Rectal smooth muscle tissue (tissue), 1 donor: Measurements from ENCODE around the gene IPO13.

Source experiments
- H3K27ac ChIP-seq: one replicate; pipeline ENCODE4 v1.7.0; 2013; ENCODE audit warnings: low read depth, low read length, inconsistent platforms
- H3K27me3 ChIP-seq: one replicate; pipeline ENCODE4 v1.7.0; 2013; ENCODE audit warnings: low read length; ENCODE audit not compliant: control insufficient read depth, insufficient read depth
- H3K36me3 ChIP-seq: one replicate; pipeline ENCODE4 v1.7.0; 2013; ENCODE audit warnings: low read length; ENCODE audit not compliant: control insufficient read depth, insufficient read depth
- H3K4me1 ChIP-seq: one replicate; pipeline ENCODE4 v1.7.0; 2013; ENCODE audit warnings: low read length; ENCODE audit not compliant: control insufficient read depth, insufficient read depth
- H3K4me3 ChIP-seq: one replicate; pipeline ENCODE4 v1.7.0; 2013; ENCODE audit warnings: low read length
- H3K9ac ChIP-seq: one replicate; pipeline ENCODE4 v1.7.0; 2013; ENCODE audit warnings: low read length

IPO13 gene

GRCh38 chr1:43962324-43962723 lies 15.6 kb downstream of the IPO13 start:
- Histone ChIP-seq H3K4me3 (no peak overlapping the region), H3K4me1 (no peaks in the 10 kb centered on the region), H3K36me3 (peaks cover 14% of the 10 kb centered on the region), H3K27me3 (no peaks in the 10 kb centered on the region), H3K9ac (no peak overlapping the region), H3K27ac (no peak overlapping the region)

- Histone ChIP-seq H3K27me3 (no peaks in the 10 kb centered on the region), H3K4me3 (no peak overlapping the region), H3K9ac (no peak overlapping the region), H3K4me1 (no peaks in the 10 kb centered on the region), H3K36me3 (peaks cover 7% of the 10 kb centered on the region), H3K27ac (no peak overlapping the region)
Measured at GRCh38 chr1:43963006-43963405, 16.3 kb downstream of the IPO13 start.

DNA sequence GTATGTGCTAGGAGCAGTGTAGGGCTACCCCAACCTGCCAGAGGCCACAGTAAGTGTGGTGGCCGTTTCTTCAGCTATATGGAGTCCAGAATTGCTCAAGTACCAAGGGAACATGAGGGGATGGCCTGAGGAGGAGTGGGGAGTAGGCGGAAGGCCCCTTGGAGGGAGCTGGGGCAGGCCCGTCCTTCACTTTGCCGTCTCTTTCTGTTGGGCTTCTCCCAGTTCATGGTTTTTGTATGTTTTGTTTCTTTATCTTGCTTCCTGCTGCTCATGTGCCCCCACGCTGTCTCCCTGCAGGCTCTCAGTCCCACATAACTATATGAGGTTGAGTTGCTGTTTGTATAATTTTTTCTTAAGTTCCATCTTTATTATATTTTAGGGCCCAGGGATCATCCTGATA lies 17.1 kb downstream of the IPO13 start:
- peaks cover 5% of the 10 kb centered on the region for H3K36me3 ChIP-seq
- no peak overlapping the region for H3K4me3 ChIP-seq
- no peaks in the 10 kb centered on the region for H3K4me1 ChIP-seq
- H3K27ac ChIP-seq, result no peak overlapping the region
- H3K9ac ChIP-seq, result no peak overlapping the region
- no peaks in the 10 kb centered on the region for H3K27me3 ChIP-seq

DNA sequence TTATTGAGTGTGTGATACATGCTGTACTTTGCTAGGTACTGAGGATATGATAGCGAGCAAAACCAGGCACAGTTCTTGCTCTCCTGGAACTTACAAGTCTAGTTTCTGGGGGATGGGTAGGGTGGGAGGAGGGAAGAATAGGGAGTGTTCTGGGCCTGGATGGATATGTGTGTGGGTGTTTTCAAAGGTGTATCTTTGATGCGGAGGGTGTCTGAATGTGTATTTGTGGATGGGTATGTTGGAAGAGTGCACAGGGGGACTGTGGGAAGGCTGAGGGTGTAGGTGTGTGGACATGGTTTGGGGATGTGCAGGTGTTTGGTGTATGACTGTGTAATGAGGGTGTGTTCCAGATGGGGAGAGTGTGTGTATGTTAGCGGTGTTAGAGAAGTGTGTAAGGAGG lies 18.6 kb downstream of the IPO13 start:
- H3K27me3 ChIP-seq, result no peaks in the 10 kb centered on the region
- H3K36me3 ChIP-seq, result peaks cover 5% of the 10 kb centered on the region
- no peak overlapping the region for H3K4me3 ChIP-seq
- peaks cover 2% of the 10 kb centered on the region for H3K4me1 ChIP-seq
- H3K27ac ChIP-seq, result no peak overlapping the region
- no peak overlapping the region for H3K9ac ChIP-seq

DNA sequence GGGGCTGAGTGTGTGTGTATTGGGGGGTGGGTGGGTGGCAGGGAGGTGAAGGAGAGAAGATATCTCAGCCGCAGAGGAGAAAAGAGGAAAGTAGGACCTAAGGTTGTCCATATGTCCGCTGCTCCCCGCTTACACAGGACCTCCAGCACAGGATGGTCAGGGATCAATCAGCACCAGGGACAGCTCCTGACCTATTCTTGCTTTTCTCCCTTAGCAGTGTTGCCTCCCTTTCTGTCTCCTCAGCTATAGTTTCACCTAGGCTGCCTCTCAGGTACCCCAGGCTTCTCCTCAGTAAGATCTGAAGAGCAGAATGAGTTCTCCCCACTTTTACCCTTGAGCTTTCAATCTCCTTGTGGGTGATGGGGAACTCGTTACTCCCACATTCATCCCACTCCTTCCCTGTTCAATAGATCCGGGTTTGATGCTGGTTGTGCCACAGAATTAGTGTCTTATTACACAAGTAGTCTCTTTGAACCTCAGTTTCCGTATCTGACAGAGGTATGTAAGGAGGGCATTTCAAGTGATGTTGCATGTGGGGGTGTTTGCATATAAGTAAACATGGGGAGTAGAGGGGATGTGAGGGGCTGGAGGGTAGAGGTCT lies 21.7 kb downstream of the IPO13 start:
- no peaks in the 10 kb centered on the region for H3K27me3 ChIP-seq
- H3K4me1 ChIP-seq, result peaks cover 5% of the 10 kb centered on the region
- H3K9ac ChIP-seq, result no peak overlapping the region
- H3K4me3 ChIP-seq, result no peak overlapping the region
- H3K27ac ChIP-seq, result no peak overlapping the region
- peaks cover 7% of the 10 kb centered on the region for H3K36me3 ChIP-seq

DNA sequence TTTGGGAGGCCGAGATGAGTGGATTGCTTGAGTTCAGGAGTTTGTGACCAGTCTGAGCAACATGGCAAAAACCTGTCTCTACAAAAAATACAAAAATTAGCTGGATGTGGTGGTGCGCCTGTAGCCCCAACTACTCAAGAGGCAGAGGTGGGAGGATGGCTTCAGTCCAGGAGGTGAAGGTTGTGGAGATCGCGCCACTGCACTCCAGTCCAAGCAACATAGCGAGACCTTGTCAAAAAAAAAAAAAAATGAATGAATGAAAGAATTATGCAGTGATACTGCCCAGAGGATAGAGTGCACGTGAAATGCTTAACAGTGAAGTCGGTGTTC lies 22.6 kb downstream of the IPO13 start:
- Histone ChIP-seq H3K4me1 (peaks cover 5% of the 10 kb centered on the region), H3K27me3 (no peaks in the 10 kb centered on the region), H3K36me3 (peaks cover 7% of the 10 kb centered on the region), H3K27ac (no peak overlapping the region), H3K4me3 (peak overlapping the region; percentile 11), H3K9ac (no peak overlapping the region)

DNA sequence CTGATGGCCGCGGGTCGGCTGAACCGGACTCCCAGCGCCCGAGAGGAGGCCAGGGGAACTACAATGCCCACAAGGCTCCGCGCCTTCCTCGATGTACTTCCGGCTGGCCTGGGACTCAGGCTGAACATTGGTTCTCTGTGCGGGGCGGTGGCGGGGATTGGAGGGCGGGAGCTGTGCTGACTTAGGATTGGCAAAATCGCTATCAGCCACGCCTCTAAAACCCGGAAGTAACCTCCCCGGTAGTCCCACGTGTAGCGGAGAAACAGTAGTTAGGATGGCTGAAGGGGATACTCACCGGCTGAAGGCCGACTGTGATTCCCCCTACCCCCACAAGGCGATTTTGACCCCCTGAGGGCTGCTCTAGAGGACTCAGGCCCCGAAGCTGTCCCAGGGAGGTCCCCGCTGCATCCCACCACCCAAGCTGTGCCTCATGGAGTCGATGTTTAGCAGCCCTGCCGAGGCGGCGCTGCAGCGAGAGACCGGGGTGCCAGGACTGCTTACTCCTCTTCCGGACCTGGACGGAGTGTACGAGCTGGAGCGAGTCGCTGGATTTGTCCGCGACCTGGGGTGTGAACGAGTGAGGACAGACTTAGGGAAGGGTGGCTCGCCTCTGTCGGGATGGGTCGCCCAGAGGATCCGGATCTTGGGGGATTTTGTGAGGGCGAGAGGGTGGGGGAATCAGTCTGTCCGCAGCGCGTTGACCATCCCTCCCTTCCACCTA lies 23.2 kb downstream of the IPO13 start, which contains the start of gene DPH2:
TSS of gene DPH2 (plus strand) at position 265 of the 721 bp plus-strand sequence. CDS start at position 431, 166 bp downstream.
- Histone ChIP-seq H3K4me3 (peak within 1 kb of the TSS; percentile 93), H3K36me3 (peaks cover 7% of the 10 kb centered on the region), H3K9ac (no peak within 1 kb of the TSS), H3K27me3 (no peaks in the 10 kb centered on the region), H3K27ac (no peak within 1 kb of the TSS), H3K4me1 (peaks cover 5% of the 10 kb centered on the region)

GRCh38 chr1:43970502-43970901 lies 23.8 kb downstream of the IPO13 start:
- Histone ChIP-seq H3K27me3 (no peaks in the 10 kb centered on the region), H3K36me3 (peaks cover 7% of the 10 kb centered on the region), H3K4me1 (peaks cover 5% of the 10 kb centered on the region), H3K9ac (no peak overlapping the region), H3K27ac (no peak overlapping the region), H3K4me3 (peak overlapping the region; percentile 93)

- Histone ChIP-seq H3K27ac (no peak overlapping the region), H3K9ac (no peak overlapping the region), H3K4me3 (peak overlapping the region; percentile 93), H3K4me1 (peaks cover 9% of the 10 kb centered on the region), H3K27me3 (no peaks in the 10 kb centered on the region), H3K36me3 (peaks cover 7% of the 10 kb centered on the region)
Measured at GRCh38 chr1:43970911-43971310, 24.2 kb downstream of the IPO13 start.

- H3K4me3 ChIP-seq, result no peak overlapping the region
- no peak overlapping the region for H3K27ac ChIP-seq
- no peak overlapping the region for H3K9ac ChIP-seq
- H3K27me3 ChIP-seq, result no peaks in the 10 kb centered on the region
- H3K36me3 ChIP-seq, result peaks cover 11% of the 10 kb centered on the region
- H3K4me1 ChIP-seq, result peaks cover 11% of the 10 kb centered on the region
Measured at GRCh38 chr1:43971336-43971980, 24.7 kb downstream of the IPO13 start.

DNA sequence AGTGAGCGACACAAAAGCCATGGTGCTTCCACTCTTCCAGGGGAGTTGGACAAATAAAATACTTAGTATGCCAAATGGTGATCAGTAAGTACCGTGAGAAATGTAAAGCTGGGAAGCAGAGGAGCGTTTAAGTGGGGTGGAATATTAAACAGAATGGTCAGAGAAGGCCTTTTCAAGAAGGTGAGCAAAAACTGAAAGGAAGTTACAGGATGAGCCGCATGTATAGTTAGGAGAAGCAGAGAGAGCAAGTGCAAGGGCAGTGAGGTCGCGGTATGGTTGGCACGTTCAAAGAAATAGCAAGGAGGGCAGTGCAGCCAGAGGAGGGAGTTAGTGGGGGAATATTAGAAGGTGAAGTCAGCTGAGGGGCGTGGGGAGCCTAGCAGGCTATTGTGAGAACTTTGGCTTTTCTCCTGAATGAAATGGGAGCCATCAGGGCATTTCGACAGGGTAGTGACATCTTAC lies 27.3 kb downstream of the IPO13 start:
- H3K9ac ChIP-seq, result peak overlapping the region; percentile 86
- H3K4me1 ChIP-seq, result peaks cover 11% of the 10 kb centered on the region
- H3K36me3 ChIP-seq, result peaks cover 21% of the 10 kb centered on the region

DNA sequence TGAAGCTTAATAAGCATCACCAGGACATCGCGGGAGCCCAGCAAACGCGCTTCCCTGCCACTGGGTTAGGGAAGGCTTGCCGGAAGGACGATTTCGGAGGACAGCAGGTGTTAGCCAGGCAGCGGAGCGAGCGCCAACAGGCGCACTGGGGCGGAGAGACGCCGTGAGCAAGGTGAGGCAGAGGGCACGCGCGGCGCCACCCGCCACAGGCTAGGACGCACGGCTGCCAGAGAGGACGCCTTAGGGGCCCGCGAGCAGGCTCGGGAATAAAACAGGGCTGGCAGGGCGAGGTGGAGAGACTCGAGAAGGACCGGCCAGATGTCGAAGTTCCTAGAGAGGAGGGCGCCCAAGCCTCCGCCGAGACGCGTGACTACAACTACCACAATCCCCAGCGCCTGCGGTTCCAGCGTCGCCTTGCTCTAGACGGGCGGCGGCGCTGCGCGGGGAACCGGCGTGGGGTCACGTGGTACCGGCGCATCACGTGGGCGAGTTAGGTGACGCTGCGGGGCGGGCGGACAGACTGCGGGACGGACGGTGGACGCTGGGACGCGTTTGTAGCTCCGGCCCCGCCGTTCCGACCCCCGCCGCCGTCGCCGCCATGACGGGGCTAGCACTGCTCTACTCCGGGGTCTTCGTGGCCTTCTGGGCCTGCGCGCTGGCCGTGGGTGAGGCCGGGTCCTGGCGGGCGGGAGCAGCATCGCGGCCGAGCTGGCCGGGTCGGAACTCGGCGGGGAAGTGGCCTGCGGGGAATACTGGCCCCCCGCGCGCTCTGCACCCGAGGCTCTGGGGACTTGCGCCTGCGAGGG lies 27.9 kb downstream of the IPO13 start, which contains the start of gene ATP6V0B:
TSS of gene ATP6V0B (plus strand) at position 518 of the 806 bp plus-strand sequence. CDS start at position 599, 81 bp downstream.
- peak within 1 kb of the TSS; percentile 86 for H3K9ac ChIP-seq
- peaks cover 11% of the 10 kb centered on the region for H3K4me1 ChIP-seq
- H3K4me3 ChIP-seq, result peak within 1 kb of the TSS; percentile 81
- H3K27ac ChIP-seq, result peak within 1 kb of the TSS; percentile 94
- no peaks in the 10 kb centered on the region for H3K27me3 ChIP-seq
- H3K36me3 ChIP-seq, result peaks cover 21% of the 10 kb centered on the region

More for the DNA sequence above, 27.3 kb downstream of the IPO13 start:
- no peaks in the 10 kb centered on the region for H3K27me3 ChIP-seq
- peak overlapping the region; percentile 81 for H3K4me3 ChIP-seq
- peak overlapping the region; percentile 94 for H3K27ac ChIP-seq
